GM12878 (cell line): Measurements from ENCODE around the gene ZXDC. TPM values are rescaled to one million over a fixed set of nuclear protein-coding genes. Genes with fewer than 3 reads are reported as not detected.

Source experiments
- ATAC-seq: fragments of 200-7000 bp; cut with Tn5 transposase; 3 replicates; pipeline ENCODE4 v1.9.1; 2020; ENCODE audit warnings: mild to moderate bottlenecking, moderate library complexity
- BruUV-seq: library from RNA; stranded (reverse); fragments of 400-500 nt; replicated peaks from 2 replicates; lab custom pipeline; 2021; lab: Mats Ljungman, UMichigan
- CTCF ChIA-PET: fragments of 300-600 bp; sonication (Branson Sonifier 250); formaldehyde crosslinking; extraction: SDS; loops from one replicate; lab custom pipeline; 2021; ENCODE audit warnings: inconsistent platforms; lab: Yijun Ruan, JAX
- POLR2A ChIA-PET: fragments of 350-600 bp; formaldehyde crosslinking; extraction: SDS; loops from one replicate; lab custom pipeline; 2021; ENCODE audit warnings: inconsistent platforms; lab: Charles Lee
- RAD21 ChIA-PET: fragments of 300-600 bp; sonication (Branson Sonifier 250); formaldehyde crosslinking; loops from one replicate; lab custom pipeline; 2023; ENCODE audit warnings: antibody characterized with exemption; ENCODE audit not compliant: unreplicated experiment; lab: Charles Lee
- SMC1A ChIA-PET: fragments of 300-600 bp; sonication (Branson Sonifier 250); formaldehyde crosslinking; loops from one replicate; lab custom pipeline; 2023; ENCODE audit not compliant: unreplicated experiment, uncharacterized antibody; lab: Charles Lee
- DNase-seq: peaks from one replicate; pipeline ENCODE4 v3.0.0-alpha.2; 2011; ENCODE audit warnings: low read depth, low spot score
- FAIRE-seq: peaks from 3 replicates; lab custom pipeline; 2011; peaks lifted over from hg19 to GRCh38; lab: Jason Lieb, UNC
- H2AFZ ChIP-seq: 2 replicates; pipeline ENCODE4 v1.6.0; 2011; ENCODE audit warnings: low read depth, low read length, control low read depth; ENCODE audit not compliant: control insufficient read depth
- H3K27ac ChIP-seq: 2 replicates; pipeline ENCODE4 v1.5.1; 2011; ENCODE audit warnings: control low read depth; ENCODE audit not compliant: control insufficient read depth, insufficient read depth
- H3K27me3 ChIP-seq, 2 experiments: replicated peaks in 1 of 2; 2 replicates each; pipeline versions ENCODE4 v1.6.0 to v1.6.1; 2011; ENCODE audit warnings: low read length in 1 of 2; ENCODE audit not compliant: control insufficient read depth in 2 of 2, insufficient read depth in 2 of 2
- H3K36me3 ChIP-seq, 2 experiments: 2 replicates each; pipeline ENCODE4 v1.5.1; 2011; ENCODE audit warnings: low read length in 1 of 2; ENCODE audit not compliant: control insufficient read depth in 2 of 2, insufficient read depth in 2 of 2
- H3K4me1 ChIP-seq: 2 replicates; pipeline ENCODE4 v1.6.1; 2011; ENCODE audit warnings: mild to moderate bottlenecking, low read length, moderate library complexity, mixed read lengths; ENCODE audit not compliant: control insufficient read depth, insufficient read depth
- H3K4me2 ChIP-seq: 2 replicates; pipeline ENCODE4 v1.6.0; 2011; ENCODE audit warnings: control low read depth; ENCODE audit not compliant: control insufficient read depth, insufficient read depth
- H3K4me3 ChIP-seq: fragments of 200-600 bp; sonication (generic); 2 replicates; pipeline ENCODE4 v1.5.1; 2016
- H3K79me2 ChIP-seq: 2 replicates; pipeline ENCODE4 v1.6.0; 2011; ENCODE audit warnings: low read length; ENCODE audit not compliant: control insufficient read depth, insufficient read depth
- H3K9ac ChIP-seq: 2 replicates; pipeline ENCODE4 v1.8.0; 2011; ENCODE audit warnings: low read length, control low read depth, mixed read lengths; ENCODE audit not compliant: control insufficient read depth, insufficient read depth
- H3K9me3 ChIP-seq: replicated peaks from 3 replicates; pipeline ENCODE4 v1.5.1; 2011; ENCODE audit warnings: mild to moderate bottlenecking, low read length; ENCODE audit not compliant: control insufficient read depth, insufficient read depth
- H4K20me1 ChIP-seq: 2 replicates; pipeline ENCODE4 v1.6.0; 2011; ENCODE audit not compliant: control insufficient read depth, insufficient read depth
- BHLHE40 ChIP-seq, 2 experiments: fragments of 450-650 bp in 1 of 2; IDR thresholded peaks; 2 replicates each; pipeline ENCODE4 v1.6.1; 2011 to 2017; ENCODE audit warnings: low read depth in 2 of 2, borderline replicate concordance in 1 of 2, improper control_type of control experiment in 1 of 2, low read length in 1 of 2, mild to moderate bottlenecking in 1 of 2
- CBX3 ChIP-seq: fragments of 200-600 bp; sonication (generic); IDR thresholded peaks from 2 replicates; pipeline ENCODE4 v1.6.1; 2016; ENCODE audit warnings: low read depth, borderline replicate concordance
- HCFC1 ChIP-seq: fragments of 150-350 bp; IDR thresholded peaks from 2 replicates; pipeline ENCODE4 v1.6.1; 2014; ENCODE audit warnings: low read length
- HDAC2 ChIP-seq: fragments of 200-600 bp; sonication (generic); IDR thresholded peaks from 2 replicates; pipeline ENCODE4 v1.6.1; 2017
- HDGF ChIP-seq: fragments of 450-650 bp; IDR thresholded peaks from 2 replicates; pipeline ENCODE4 v1.6.1; 2016; ENCODE audit warnings: antibody characterized with exemption
- NR2C2 ChIP-seq: IDR thresholded peaks from 2 replicates; pipeline ENCODE4 v1.6.1; 2011; ENCODE audit warnings: borderline replicate concordance, low read depth; ENCODE audit not compliant: control insufficient read depth, insufficient read length
- PRDM15 ChIP-seq: fragments of 450-650 bp; formaldehyde crosslinking; IDR thresholded peaks from 2 replicates; pipeline ENCODE4 v1.4.0; 2020; ENCODE audit warnings: mild to moderate bottlenecking, moderate library complexity
- RB1 ChIP-seq: fragments of 450-650 bp; formaldehyde crosslinking; IDR thresholded peaks from 2 replicates; pipeline ENCODE4 v1.6.1; 2017; ENCODE audit warnings: mild to moderate bottlenecking, borderline replicate concordance
- SMAD1 ChIP-seq: fragments of 450-650 bp; IDR thresholded peaks from 2 replicates; pipeline ENCODE4 v1.6.1; 2018; ENCODE audit warnings: mild to moderate bottlenecking, low read depth; ENCODE audit not compliant: partially characterized antibody
- SRF ChIP-seq, 2 experiments: IDR thresholded peaks; 2 replicates each; pipeline ENCODE4 v1.6.1; 2011; ENCODE audit warnings: low read depth in 2 of 2, low read length in 2 of 2, mild to moderate bottlenecking in 1 of 2, moderate library complexity in 1 of 2
- ZBED1 ChIP-seq: IDR thresholded peaks from 2 replicates; pipeline ENCODE4 v1.6.1; 2016; ENCODE audit warnings: borderline replicate concordance
- ZNF274 ChIP-seq: IDR thresholded peaks from one replicate; pipeline ENCODE4 v1.8.0; 2011; ENCODE audit not compliant: insufficient read length, insufficient read depth
- WGBS: methylation state at CpG from one replicate; pipeline ENCODE4 v1.1.6; 2016; ENCODE audit warnings: low lambda C conversion rate; ENCODE audit not compliant: insufficient replicate concordance, insufficient coverage; ENCODE audit errors: missing lambda C conversion rate; 5-methylcytosine and 5-hydroxymethylcytosine counted together
- in situ Hi-C: fragments of 300-500 bp; cut with MboI; formaldehyde crosslinking; loops from 9 replicates; pipeline ENCODE4 v1.14.3; 2018; ENCODE audit warnings: mixed read lengths
- intact Hi-C: fragments of 100-400 bp; cut with micrococcal nuclease; formaldehyde crosslinking; loops from one replicate; pipeline ENCODE4 v1.14.2; 2022; ENCODE audit not compliant: unreplicated experiment
- polyA plus RNA-seq, 11 experiments: library from polyadenylated mRNA; depleted of rRNA in 4 of 11; unstranded in 6 of 11; stranded (reverse) in 5 of 11; fragments of >200 nt; fragmentation: Nextera tagmentation in 4 of 11; fragmentation: Illumina TruSeq in 1 of 11; extraction: Ambion mirVana in 4 of 11; extraction: Trizol in 1 of 11; gene quantifications; 1 replicate in 1 of 11; 2 replicates in 10 of 11; pipeline versions ENCODE4 v1.2.1 to v1.2.3, GENCODE V29; 2011 to 2016; ENCODE audit warnings: inconsistent platforms in 2 of 11, missing spikeins in 2 of 11, low read depth in 1 of 11
- total RNA-seq, 4 experiments: library from RNA; depleted of rRNA in 3 of 4; stranded (reverse); fragments of >200 nt in 3 of 4; fragmentation: Illumina TruSeq in 1 of 4; extraction: Trizol in 1 of 4; gene quantifications; 2 replicates each; pipeline versions ENCODE4 v1.2.1 to v1.2.3, GENCODE V29; 2013 to 2021
- TF ChIP-seq, protein P1 (sequence below): IDR thresholded peaks from 2 replicates; pipeline ENCODE4 v1.6.1; 2012; ENCODE audit warnings: low read length, inconsistent platforms
- TF ChIP-seq, protein P2 (sequence below): IDR thresholded peaks from 2 replicates; pipeline ENCODE4 v1.6.1; 2012; ENCODE audit warnings: low read depth, low read length, improper control_type of control experiment
- TF ChIP-seq, protein P3 (sequence below): fragments of 450-650 bp; IDR thresholded peaks from 2 replicates; pipeline ENCODE4 v1.6.1; 2014; ENCODE audit warnings: mild to moderate bottlenecking

The ZXDC gene
- total and polyA plus RNA-seq, 10 of the 15 experiments (the other 5 are each of a cell fraction or from before 2014, with no cell fraction given) = 0.72 to 15.3 (median 8.5) TPM

DNA sequence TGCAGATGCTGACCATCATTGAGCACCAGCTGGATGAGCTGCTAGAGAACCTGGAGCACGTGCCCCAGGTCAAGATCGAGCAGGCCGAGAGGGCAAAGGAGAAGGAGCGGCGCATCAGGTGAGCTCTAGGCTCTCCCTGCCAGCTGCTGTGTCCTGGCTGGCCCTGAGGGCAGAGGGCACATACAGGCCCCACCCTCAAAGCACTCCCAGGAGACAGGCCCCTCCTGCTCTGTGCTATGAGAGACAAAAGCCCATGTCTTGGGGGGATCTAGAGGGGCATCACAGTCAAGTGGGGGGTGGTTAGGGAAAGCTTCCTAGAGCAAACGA, 41.5 kb downstream of the ZXDC start (continued):
- TF ChIP-seq SMAD1 (no peak), SRF (IDR thresholded peaks at IDR 0.05; ENCODE audit: low read depth in 2 of 2, low read length in 2 of 2) (no peak), RB1 (no peak), CBX3 (no peak), HDAC2 (no peak), HCFC1 (no peak)
- TF ChIP-seq, protein P1, sequence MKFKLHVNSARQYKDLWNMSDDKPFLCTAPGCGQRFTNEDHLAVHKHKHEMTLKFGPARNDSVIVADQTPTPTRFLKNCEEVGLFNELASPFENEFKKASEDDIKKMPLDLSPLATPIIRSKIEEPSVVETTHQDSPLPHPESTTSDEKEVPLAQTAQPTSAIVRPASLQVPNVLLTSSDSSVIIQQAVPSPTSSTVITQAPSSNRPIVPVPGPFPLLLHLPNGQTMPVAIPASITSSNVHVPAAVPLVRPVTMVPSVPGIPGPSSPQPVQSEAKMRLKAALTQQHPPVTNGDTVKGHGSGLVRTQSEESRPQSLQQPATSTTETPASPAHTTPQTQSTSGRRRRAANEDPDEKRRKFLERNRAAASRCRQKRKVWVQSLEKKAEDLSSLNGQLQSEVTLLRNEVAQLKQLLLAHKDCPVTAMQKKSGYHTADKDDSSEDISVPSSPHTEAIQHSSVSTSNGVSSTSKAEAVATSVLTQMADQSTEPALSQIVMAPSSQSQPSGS = no peak

- intact Hi-C loops = no loop called here
- no peaks in the 10 kb centered on the region for H3K79me2 ChIP-seq
- in situ Hi-C loops = no loop called here
- ChIA-PET CTCF (no interaction called here), SMC1A (no interaction called here), RAD21 (no interaction called here), POLR2A (no interaction called here)
- no peak for DNase-seq
- H3K27me3 ChIP-seq = no peaks in the 10 kb centered on the region
- no peak for ATAC-seq
- H3K9ac ChIP-seq = no peak overlapping the region
- H3K4me2 ChIP-seq = no peak overlapping the region
- no peaks in the 10 kb centered on the region for H4K20me1 ChIP-seq
- FAIRE-seq = no peak
- peaks cover 8% of the 10 kb centered on the region for H3K4me1 ChIP-seq
- no peak overlapping the region for H2AFZ ChIP-seq
- no TSS peak for BruUV-seq
- H3K4me3 ChIP-seq = no peak overlapping the region
- no peaks in the 10 kb centered on the region for H3K9me3 ChIP-seq
- H3K27ac ChIP-seq = no peak overlapping the region
- H3K36me3 ChIP-seq = peaks cover 0 to 2% of the 10 kb centered on the region in 2 experiments; a peak in 2 of 4 replicates
- 93% methylated on average over 12 of the region's 13 CpGs for WGBS
- TF ChIP-seq BHLHE40 (IDR thresholded peaks at IDR 0.05; ENCODE audit: borderline replicate concordance in 1 of 2, low read depth in 2 of 2, low read length in 1 of 2) = no peak
- TF ChIP-seq, protein P2, sequence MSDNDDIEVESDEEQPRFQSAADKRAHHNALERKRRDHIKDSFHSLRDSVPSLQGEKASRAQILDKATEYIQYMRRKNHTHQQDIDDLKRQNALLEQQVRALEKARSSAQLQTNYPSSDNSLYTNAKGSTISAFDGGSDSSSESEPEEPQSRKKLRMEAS = no peak
- TF ChIP-seq NR2C2 = no peak
- TF ChIP-seq, protein P3, sequence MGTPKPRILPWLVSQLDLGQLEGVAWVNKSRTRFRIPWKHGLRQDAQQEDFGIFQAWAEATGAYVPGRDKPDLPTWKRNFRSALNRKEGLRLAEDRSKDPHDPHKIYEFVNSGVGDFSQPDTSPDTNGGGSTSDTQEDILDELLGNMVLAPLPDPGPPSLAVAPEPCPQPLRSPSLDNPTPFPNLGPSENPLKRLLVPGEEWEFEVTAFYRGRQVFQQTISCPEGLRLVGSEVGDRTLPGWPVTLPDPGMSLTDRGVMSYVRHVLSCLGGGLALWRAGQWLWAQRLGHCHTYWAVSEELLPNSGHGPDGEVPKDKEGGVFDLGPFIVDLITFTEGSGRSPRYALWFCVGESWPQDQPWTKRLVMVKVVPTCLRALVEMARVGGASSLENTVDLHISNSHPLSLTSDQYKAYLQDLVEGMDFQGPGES = no peak
- no peak for TF ChIP-seq ZBED1
- TF ChIP-seq HDAC2 = no peak
- TF ChIP-seq HDGF = no peak
- TF ChIP-seq PRDM15 (CRISPR knock-in tag) = no peak
- TF ChIP-seq, protein P1 = no peak
- no peak for TF ChIP-seq ZNF274
Observed at GRCh38 chr3:126433496-126434263, 42.0 kb downstream of the ZXDC start.
